WTC11 (cell line): Measurements from ENCODE around the gene LTBP2. TPM values are rescaled to one million over a fixed set of nuclear protein-coding genes. Genes with fewer than 3 reads are reported as not detected.

Experiments used
- ATAC-seq: fragments of 200-7000 bp; cut with Tn5 transposase; 2 replicates; pipeline ENCODE4 v1.10.0; 2021; ENCODE audit warnings: mild to moderate bottlenecking, moderate library complexity
- CTCF ChIA-PET: fragments of 300-600 bp; sonication (Branson Sonifier 250); formaldehyde crosslinking; loops from one replicate; lab custom pipeline; 2021; ENCODE audit warnings: antibody characterized with exemption; lab: Charles Lee
- POLR2A ChIA-PET: fragments of 350-600 bp; sonication (Branson Sonifier 250); formaldehyde crosslinking; loops from one replicate; lab custom pipeline; 2021; ENCODE audit warnings: antibody characterized with exemption; lab: Charles Lee
- DNase-seq: peaks from one replicate; pipeline ENCODE4 v3.0.0; 2021; ENCODE audit warnings: low spot score
- H3K27ac Mint-ChIP-seq: 2 replicates; pipeline ENCODE4 v1.8.0; 2021; ENCODE audit warnings: mixed read lengths
- H3K27me3 Mint-ChIP-seq: 2 replicates; pipeline ENCODE4 v1.8.0; 2021; ENCODE audit warnings: low read depth, mild to moderate bottlenecking, moderate library complexity, mixed read lengths
- H3K36me3 Mint-ChIP-seq: 2 replicates; pipeline ENCODE4 v1.8.0; 2021; ENCODE audit warnings: mixed read lengths
- H3K4me1 Mint-ChIP-seq: 2 replicates; pipeline ENCODE4 v1.8.0; 2022; ENCODE audit warnings: mixed read lengths
- H3K4me3 Mint-ChIP-seq: 2 replicates; pipeline ENCODE4 v1.8.0; 2021; ENCODE audit warnings: mild to moderate bottlenecking, moderate library complexity, mixed read lengths
- H3K9me3 Mint-ChIP-seq: 2 replicates; pipeline ENCODE4 v1.8.0; 2021; ENCODE audit warnings: mixed read lengths
- AR ChIP-seq: fragments of 250-450 bp; sonication (Bioruptor Pico); IDR thresholded peaks from 2 replicates; pipeline ENCODE4 v1.9.0; 2021; ENCODE audit warnings: mild to moderate bottlenecking
- ATF1 ChIP-seq: sonication (generic); formaldehyde crosslinking; IDR thresholded peaks from 2 replicates; pipeline ENCODE4 v1.8.1; 2023; ENCODE audit warnings: mild to moderate bottlenecking, moderate library complexity, missing genetic modification reagents
- EMX1 ChIP-seq: fragments of 250-450 bp; sonication (Bioruptor Pico); IDR thresholded peaks from 2 replicates; pipeline ENCODE4 v1.8.0; 2021; ENCODE audit warnings: mild to moderate bottlenecking
- GABPB1 ChIP-seq: sonication (generic); formaldehyde crosslinking; IDR thresholded peaks from 2 replicates; pipeline ENCODE4 v1.8.1; 2023; ENCODE audit warnings: mild to moderate bottlenecking, missing genetic modification reagents
- GRHL2 ChIP-seq: fragments of 250-450 bp; sonication (Bioruptor Pico); IDR thresholded peaks from 2 replicates; pipeline ENCODE4 v1.8.0; 2022; ENCODE audit warnings: mild to moderate bottlenecking, moderate library complexity; ENCODE audit not compliant: insufficient replicate concordance, severe bottlenecking
- HMGA2 ChIP-seq: fragments of 250-450 bp; sonication (Bioruptor Pico); IDR thresholded peaks from 2 replicates; pipeline ENCODE4 v1.4.0; 2021; ENCODE audit warnings: mild to moderate bottlenecking, moderate library complexity
- IRF2 ChIP-seq: sonication (generic); formaldehyde crosslinking; IDR thresholded peaks from 2 replicates; pipeline ENCODE4 v1.8.0; 2022; ENCODE audit warnings: low read depth, missing genetic modification reagents, borderline replicate concordance
- KAT7 ChIP-seq: sonication (generic); formaldehyde crosslinking; IDR thresholded peaks from 2 replicates; pipeline ENCODE4 v1.8.1; 2023; ENCODE audit warnings: missing genetic modification reagents, mild to moderate bottlenecking, borderline replicate concordance
- NFATC4 ChIP-seq: fragments of 250-450 bp; sonication (Bioruptor Pico); IDR thresholded peaks from 2 replicates; pipeline ENCODE4 v1.9.0; 2021; ENCODE audit warnings: mild to moderate bottlenecking
- NR2C2 ChIP-seq: sonication (generic); formaldehyde crosslinking; IDR thresholded peaks from 2 replicates; pipeline ENCODE4 v1.8.0; 2022; ENCODE audit warnings: mild to moderate bottlenecking, missing genetic modification reagents
- RELA ChIP-seq: sonication (generic); formaldehyde crosslinking; IDR thresholded peaks from 2 replicates; pipeline ENCODE4 v1.8.1; 2022; ENCODE audit warnings: missing genetic modification reagents, mild to moderate bottlenecking, borderline replicate concordance
- RORB ChIP-seq: fragments of 250-450 bp; sonication (Bioruptor Pico); IDR thresholded peaks from 2 replicates; pipeline ENCODE4 v1.9.0; 2021; ENCODE audit warnings: mild to moderate bottlenecking
- TP53 ChIP-seq: sonication (generic); formaldehyde crosslinking; IDR thresholded peaks from 2 replicates; pipeline ENCODE4 v1.8.1; 2023; ENCODE audit warnings: mild to moderate bottlenecking, missing genetic modification reagents
- ZMAT4 ChIP-seq: fragments of 250-450 bp; sonication (Bioruptor Pico); IDR thresholded peaks from 2 replicates; pipeline ENCODE4 v1.9.0; 2021; ENCODE audit warnings: mild to moderate bottlenecking
- ZNF121 ChIP-seq: sonication (generic); formaldehyde crosslinking; IDR thresholded peaks from 2 replicates; pipeline ENCODE4 v1.8.0; 2023; ENCODE audit warnings: missing genetic modification reagents
- ZNF138 ChIP-seq: sonication (generic); formaldehyde crosslinking; conservative IDR thresholded peaks from 2 replicates; pipeline ENCODE4 v1.8.1; 2022; ENCODE audit warnings: mild to moderate bottlenecking, moderate library complexity, missing genetic modification reagents
- ZNF232 ChIP-seq: sonication (generic); formaldehyde crosslinking; IDR thresholded peaks from 2 replicates; pipeline ENCODE4 v1.8.0; 2022; ENCODE audit warnings: mild to moderate bottlenecking, missing genetic modification reagents
- ZNF317 ChIP-seq: sonication (generic); formaldehyde crosslinking; IDR thresholded peaks from 2 replicates; pipeline ENCODE4 v1.8.1; 2023; ENCODE audit warnings: low read depth, mild to moderate bottlenecking, moderate library complexity, missing genetic modification reagents, borderline replicate concordance
- total RNA-seq: library from RNA; stranded (reverse); gene quantifications from 3 replicates; pipeline ENCODE4 v1.2.3, GENCODE V29; 2021
- TF ChIP-seq, protein P1 (sequence below): sonication (generic); formaldehyde crosslinking; IDR thresholded peaks from 2 replicates; pipeline ENCODE4 v1.8.1; 2022; ENCODE audit warnings: missing genetic modification reagents, borderline replicate concordance
- TF ChIP-seq, protein P2 (sequence below): fragments of 250-450 bp; sonication (Bioruptor Pico); IDR thresholded peaks from 2 replicates; pipeline ENCODE4 v1.9.0; 2021; ENCODE audit warnings: mild to moderate bottlenecking, borderline replicate concordance

Gene LTBP2
- total RNA-seq, 1 experiment from 2014 or later, result 1.2 TPM

DNA sequence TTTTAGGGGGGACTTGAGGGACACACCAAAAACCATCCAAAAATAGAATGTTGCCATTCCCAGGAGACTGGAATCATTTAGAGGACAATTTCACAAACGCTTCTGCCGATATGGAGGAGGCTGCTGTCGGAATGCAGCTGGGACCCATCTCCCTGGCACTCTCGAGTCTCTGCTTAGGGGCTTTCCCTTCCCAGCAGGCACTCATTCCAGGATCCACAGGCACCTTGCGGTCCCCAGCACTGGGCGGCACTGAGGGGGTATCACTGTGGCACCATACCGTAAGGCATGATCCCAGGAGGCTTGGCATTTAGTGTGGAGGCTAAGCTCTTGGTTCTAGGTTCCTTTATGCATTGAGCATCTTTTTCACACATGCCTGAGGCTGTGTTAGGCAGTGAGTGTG is 36.6 kb upstream of the LTBP2 start:
- Mint-ChIP-seq H3K4me1 (peaks cover 22% of the 10 kb centered on the region), H3K4me3 (no peak overlapping the region), H3K36me3 (no peaks in the 10 kb centered on the region), H3K27ac (peak overlapping the region; percentile 34), H3K9me3 (no peaks in the 10 kb centered on the region), H3K27me3 (no peaks in the 10 kb centered on the region)
- ChIA-PET POLR2A (no interaction called here), CTCF (interaction anchor here (0.6 to 3.7 kb wide), 10 partner anchors 10 to 358 kb away, joined by 3 to 18 read pairs (median 4); partner anchors contain the start of genes ISCA2 and NPC2)
- no peak for DNase-seq
- TF ChIP-seq ZNF138 (CRISPR knock-in tag) (no peak), ZMAT4 (CRISPR knock-in tag) (no peak), ZNF121 (CRISPR knock-in tag) (no peak), AR (CRISPR knock-in tag) (no peak), TP53 (CRISPR knock-in tag) (no peak), ATF1 (no peak)
- ATAC-seq, result no peak

DNA sequence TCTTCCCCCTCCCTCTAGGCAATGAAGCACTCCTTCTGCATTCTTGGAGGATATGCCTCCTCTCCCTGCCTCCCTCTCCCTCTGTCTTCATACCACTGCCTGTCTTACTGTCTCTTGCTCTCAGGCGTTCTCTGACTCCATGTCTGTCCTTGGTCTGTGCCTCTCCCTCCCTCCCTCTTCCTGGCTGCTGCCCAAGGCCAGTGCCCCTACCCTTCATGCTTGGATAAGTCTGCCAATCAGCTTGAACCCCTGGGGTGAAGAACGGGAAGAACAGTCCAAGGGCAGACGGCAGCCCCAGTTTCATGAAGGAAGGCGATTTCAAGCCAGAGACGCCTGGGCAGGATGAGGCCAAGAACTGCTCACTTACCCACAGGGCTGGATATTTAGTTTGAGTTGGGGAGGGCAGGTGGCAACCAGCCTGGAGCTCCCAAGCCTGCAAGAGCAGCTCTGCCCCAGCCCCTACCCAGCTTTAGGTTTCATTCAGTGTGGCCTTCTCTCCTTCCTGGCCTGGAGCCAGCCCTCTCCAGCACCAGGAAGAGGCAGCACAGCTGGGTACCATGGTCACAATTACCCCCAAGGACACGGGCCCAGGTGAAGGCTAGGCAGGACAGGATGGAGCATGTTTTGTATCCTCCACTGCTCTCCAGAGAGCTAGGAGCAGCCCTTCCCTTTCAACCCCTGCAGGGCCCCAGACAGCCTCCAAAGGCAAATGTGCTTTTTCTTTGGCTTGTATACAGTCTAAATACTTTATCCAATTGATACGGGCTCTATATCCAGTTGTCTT is 35.8 kb upstream of the LTBP2 start:
- CTCF ChIA-PET, result interaction anchor here (0.6 to 3.7 kb wide), 12 partner anchors 10 to 357 kb away, joined by 3 to 18 read pairs (median 3); partner anchors contain the start of genes ISCA2 and NPC2
- H3K36me3 Mint-ChIP-seq, result no peaks in the 10 kb centered on the region
- no peak overlapping the region for H3K4me3 Mint-ChIP-seq
- DNase-seq (no peak), ATAC-seq (peak; percentile 68)
- H3K4me1 Mint-ChIP-seq, result peaks cover 22% of the 10 kb centered on the region
- peak overlapping the region; percentile 63; the same call in 1 of the 2 replicates for H3K27ac Mint-ChIP-seq
- H3K9me3 Mint-ChIP-seq, result no peaks in the 10 kb centered on the region
- H3K27me3 Mint-ChIP-seq, result no peaks in the 10 kb centered on the region
- POLR2A ChIA-PET, result no interaction called here
- no peak for TF ChIP-seq RORB (CRISPR knock-in tag)
- TF ChIP-seq ZNF317, result no peak
- TF ChIP-seq HMGA2 (CRISPR knock-in tag), result no peak
- no peak for TF ChIP-seq AR (CRISPR knock-in tag)
- TF ChIP-seq IRF2 (CRISPR knock-in tag), result no peak
- no peak for TF ChIP-seq GABPB1
- TF ChIP-seq, protein P1, sequence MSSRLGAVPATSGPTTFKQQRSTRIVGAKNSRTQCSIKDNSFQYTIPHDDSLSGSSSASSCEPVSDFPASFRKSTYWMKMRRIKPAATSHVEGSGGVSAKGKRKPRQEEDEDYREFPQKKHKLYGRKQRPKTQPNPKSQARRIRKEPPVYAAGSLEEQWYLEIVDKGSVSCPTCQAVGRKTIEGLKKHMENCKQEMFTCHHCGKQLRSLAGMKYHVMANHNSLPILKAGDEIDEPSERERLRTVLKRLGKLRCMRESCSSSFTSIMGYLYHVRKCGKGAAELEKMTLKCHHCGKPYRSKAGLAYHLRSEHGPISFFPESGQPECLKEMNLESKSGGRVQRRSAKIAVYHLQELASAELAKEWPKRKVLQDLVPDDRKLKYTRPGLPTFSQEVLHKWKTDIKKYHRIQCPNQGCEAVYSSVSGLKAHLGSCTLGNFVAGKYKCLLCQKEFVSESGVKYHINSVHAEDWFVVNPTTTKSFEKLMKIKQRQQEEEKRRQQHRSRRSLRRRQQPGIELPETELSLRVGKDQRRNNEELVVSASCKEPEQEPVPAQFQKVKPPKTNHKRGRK (CRISPR knock-in tag), result no peak
- no peak for TF ChIP-seq ZNF121 (CRISPR knock-in tag)
- no peak for TF ChIP-seq EMX1 (CRISPR knock-in tag)
- no peak for TF ChIP-seq ZMAT4 (CRISPR knock-in tag)
- TF ChIP-seq ZNF232 (CRISPR knock-in tag), result no peak
- TF ChIP-seq NFATC4 (CRISPR knock-in tag), result no peak
- TF ChIP-seq, protein P2, sequence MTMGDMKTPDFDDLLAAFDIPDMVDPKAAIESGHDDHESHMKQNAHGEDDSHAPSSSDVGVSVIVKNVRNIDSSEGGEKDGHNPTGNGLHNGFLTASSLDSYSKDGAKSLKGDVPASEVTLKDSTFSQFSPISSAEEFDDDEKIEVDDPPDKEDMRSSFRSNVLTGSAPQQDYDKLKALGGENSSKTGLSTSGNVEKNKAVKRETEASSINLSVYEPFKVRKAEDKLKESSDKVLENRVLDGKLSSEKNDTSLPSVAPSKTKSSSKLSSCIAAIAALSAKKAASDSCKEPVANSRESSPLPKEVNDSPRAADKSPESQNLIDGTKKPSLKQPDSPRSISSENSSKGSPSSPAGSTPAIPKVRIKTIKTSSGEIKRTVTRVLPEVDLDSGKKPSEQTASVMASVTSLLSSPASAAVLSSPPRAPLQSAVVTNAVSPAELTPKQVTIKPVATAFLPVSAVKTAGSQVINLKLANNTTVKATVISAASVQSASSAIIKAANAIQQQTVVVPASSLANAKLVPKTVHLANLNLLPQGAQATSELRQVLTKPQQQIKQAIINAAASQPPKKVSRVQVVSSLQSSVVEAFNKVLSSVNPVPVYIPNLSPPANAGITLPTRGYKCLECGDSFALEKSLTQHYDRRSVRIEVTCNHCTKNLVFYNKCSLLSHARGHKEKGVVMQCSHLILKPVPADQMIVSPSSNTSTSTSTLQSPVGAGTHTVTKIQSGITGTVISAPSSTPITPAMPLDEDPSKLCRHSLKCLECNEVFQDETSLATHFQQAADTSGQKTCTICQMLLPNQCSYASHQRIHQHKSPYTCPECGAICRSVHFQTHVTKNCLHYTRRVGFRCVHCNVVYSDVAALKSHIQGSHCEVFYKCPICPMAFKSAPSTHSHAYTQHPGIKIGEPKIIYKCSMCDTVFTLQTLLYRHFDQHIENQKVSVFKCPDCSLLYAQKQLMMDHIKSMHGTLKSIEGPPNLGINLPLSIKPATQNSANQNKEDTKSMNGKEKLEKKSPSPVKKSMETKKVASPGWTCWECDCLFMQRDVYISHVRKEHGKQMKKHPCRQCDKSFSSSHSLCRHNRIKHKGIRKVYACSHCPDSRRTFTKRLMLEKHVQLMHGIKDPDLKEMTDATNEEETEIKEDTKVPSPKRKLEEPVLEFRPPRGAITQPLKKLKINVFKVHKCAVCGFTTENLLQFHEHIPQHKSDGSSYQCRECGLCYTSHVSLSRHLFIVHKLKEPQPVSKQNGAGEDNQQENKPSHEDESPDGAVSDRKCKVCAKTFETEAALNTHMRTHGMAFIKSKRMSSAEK (CRISPR knock-in tag), result no peak
- TF ChIP-seq GRHL2, result no peak
- TF ChIP-seq NR2C2, result no peak
- no peak for TF ChIP-seq KAT7
- no peak for TF ChIP-seq RELA (CRISPR knock-in tag)
